HG02610 (cell line): Measurements from ENCODE around the gene PRKCH.

ENCODE experiments used
- ATAC-seq: cut with Tn5 transposase; IDR thresholded peaks from one replicate; pipeline ENCODE4 v1.9.1; 2021; ENCODE audit warnings: mild to moderate bottlenecking, moderate library complexity; ENCODE audit not compliant: unreplicated experiment

PRKCH gene

DNA sequence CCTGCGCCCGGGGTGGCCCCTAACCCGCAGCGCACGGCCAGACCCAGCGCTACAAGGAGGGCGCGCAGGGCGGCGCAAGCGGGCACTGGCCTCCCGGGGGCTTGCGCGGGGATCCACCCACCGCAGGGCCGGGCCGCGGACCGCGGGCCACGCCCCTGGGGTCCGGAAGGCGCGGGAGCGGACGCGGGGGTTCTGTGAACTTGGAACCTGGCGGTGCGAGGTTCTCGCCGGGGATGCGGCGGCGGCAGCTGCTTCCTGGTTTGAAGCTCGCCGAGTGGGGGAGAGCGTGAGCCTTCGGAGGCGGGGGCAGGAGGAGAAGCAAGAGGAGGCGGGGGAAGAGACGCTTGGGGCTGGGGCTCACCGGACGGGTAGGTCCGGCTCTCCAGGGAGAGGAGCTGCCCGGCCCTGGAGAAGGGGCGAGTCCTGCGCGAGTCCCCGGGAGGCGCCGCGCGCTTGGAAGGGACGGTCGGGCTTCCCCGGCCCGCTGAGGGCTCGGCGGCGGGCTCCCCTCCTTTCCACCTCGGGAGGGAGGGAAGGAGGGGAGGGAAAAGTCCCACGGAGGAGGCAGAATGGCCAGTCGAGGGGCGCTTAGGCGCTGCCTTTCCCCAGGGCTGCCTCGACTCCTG, at the start of gene PRKCH:
PRKCH (plus strand) TSS at position 195 of the 626 bp plus-strand sequence. CDS start 523 bp downstream, outside the sequence.
- ATAC-seq = peak; percentile 71

DNA sequence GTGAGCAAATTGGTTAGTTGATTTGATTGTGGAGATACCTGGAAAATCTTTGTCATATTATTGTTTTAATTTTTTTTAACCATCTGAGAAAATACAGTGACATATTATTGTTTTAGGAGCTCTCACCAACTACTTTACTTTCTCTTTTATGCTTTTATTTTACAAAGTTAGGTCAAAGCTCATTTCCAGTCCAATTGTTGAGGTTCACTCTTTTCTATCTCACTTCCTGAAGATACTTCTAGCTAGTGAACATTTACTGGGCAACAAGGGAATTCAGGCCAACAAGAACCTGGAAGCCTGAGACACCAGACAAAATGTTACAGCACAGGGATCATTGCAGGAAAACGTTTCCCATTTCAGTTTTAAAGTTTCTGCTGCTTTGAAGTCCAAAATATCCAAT, 44.1 kb upstream of the PRKCH start:
- ATAC-seq = no peak

DNA sequence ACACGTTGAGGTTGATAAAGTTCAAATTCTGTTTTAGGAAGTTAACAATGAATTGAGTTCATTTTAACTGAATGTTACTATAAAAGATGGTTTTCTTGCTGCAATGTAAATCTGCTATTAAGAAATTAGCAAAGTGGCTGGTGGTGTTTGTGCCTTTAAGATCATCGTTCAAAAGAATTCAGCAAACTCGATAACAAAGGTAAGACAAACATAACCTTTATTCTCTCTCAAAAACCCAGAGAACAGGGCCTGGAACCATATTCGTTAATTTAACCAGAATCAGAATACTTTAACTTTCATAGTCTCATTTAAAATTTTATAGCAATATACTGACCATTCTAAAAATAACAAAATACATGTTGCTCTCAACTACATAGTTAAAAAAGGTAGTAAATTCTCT, 43.6 kb upstream of the PRKCH start:
- no peak for ATAC-seq

DNA sequence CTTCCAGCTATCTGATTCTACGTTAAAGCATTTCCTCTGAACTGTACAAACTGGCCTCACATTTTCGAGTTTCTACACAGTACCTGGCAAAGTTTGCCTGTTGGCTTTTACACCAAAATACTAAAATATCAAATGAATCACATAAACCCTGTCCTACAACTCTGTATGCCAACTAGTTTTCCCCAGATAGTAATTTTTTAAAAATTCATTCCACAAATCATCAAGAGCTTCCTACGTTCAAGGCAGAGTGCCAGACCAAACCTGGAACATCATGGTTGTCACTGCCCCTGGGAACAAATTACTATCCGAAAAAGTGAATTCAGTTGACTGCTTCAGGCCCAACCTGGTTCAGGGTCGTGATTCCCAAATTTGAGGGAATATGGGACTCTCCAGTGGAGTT, 42.3 kb upstream of the PRKCH start:
- no peak for ATAC-seq

DNA sequence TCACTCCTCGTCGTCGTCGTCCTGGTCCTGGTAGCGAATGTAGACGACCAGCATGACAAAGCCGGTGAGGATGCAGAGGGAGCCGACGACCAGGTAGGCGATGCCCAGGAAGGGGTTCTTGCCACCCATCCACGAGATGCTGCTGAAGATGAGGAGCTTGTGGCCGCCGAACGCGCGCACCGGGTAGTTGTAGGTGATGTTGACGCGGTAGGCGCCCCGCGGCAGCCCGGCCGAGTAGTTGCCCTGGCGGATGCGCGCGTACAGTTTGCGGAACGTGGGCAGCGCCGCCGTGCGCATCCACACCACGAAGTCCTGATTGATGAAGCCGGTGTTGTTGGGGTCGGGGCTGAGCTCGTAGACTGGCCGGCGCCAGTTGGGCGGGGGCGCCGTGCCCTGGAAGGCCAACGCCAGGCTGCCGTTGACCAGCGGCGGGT, 41.3 kb upstream of the PRKCH start:
- ATAC-seq = peak; percentile 5

DNA sequence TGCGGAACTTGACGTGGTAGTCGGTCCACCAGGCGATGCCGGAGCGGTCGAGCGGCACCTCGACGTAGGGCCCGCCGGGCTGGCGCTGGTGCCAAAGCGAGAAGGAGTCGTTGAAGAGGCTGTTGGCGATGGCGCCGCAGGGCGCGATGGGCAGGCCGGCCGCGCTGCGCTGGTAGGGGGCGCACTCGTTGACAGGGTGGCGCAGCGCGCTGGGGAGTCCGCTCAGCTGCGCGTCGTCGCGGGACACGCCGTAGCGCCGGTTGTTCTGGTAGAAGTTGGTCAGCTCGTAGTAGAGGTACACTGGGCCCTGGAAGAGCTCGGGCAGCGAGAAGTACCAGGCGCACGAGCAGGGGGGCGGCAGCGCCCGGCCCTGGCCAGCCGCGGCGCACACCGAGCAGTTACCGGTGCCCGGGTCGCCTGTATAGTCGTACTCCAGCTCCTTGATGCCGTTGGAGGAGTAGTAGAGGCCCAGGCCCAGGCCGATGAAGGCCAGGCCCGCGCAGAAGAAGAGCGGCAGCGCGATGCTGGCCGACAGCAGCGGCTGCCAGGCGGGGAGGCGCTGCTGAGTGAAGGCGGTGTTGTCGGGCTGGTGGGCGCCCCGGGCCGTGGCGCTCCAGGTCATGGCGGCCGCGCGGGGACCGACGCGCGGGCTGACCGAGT, 40.7 kb upstream of the PRKCH start:
- peak; percentile 63 for ATAC-seq

DNA sequence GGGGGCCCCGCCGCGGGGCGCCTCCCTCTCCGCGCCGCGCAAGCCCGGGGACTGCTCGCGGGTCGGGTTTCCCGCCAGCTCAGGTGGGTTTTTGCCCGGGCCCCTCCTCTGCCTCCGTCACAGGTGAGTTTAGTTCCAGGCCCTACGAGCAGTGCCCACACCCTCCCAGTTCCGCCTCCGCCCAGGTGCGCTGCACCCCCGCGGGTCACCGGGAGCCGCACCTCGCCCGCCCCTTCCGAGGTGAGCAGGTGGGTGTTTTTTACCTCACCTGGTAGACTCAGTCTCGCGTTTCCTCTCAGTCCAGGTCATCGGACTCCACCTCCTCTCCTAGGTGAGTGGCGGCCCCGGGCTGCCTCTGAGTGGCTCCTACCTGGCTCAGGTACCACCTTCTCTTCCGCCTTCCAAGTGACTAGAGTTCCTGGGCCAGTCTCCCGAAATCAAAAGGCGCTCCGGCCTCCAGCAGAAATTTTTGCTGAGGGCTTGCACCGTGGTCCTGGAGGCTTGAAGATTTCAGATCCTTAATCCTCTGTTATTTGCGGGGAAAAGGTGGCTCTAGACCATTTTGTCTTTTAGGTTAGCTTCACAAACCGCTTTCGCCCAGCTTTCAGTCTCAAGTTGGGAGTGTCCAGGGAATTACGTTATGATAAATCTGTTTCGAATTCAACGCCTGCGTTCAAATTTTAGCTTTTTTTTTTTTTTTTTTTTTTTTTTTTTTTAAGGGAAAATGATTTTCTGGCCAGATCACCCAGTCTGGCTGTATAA, 40.0 kb upstream of the PRKCH start, which contains the start of gene TMEM30B:
TMEM30B (minus strand) TSS at position 153 of the 762 bp plus-strand sequence. CDS start 191 bp downstream, outside the sequence.
- peak; percentile 14 for ATAC-seq

DNA sequence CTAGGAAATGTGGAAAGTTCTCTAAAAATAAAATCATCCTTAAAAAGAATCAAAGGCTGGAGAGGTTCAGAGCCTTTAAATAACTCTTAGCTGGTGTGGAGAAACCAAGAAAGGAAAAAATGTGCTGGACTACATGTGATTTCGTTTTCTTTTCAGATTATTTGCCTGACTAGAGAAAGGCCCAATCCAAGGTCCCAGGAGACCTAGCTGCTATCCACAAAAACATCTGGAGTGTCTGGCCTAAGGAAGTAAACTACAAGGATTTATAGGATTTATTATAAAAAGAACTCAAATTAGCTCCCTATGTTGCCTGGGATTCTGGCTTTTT, 39.5 kb upstream of the PRKCH start:
- no peak for ATAC-seq

DNA sequence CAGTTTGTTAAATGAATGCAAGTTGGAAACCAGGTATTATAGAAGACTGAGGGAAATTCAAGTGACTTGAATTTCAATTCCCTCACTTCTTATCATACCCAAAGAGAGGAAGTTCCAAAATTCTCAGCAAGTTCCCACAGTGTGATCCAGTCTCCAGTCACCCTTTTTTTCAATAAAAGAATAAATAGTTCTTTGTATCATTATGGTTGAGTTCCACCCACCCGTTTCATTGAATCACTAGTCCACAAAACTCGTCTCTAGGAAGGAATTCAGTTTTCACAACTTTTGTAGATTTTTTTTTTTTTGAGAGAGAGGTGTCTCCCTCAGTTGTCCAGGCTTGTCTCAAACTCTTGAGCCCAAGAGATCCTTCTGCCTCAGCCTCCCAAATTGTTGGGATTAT, 38.6 kb upstream of the PRKCH start:
- no peak for ATAC-seq

DNA sequence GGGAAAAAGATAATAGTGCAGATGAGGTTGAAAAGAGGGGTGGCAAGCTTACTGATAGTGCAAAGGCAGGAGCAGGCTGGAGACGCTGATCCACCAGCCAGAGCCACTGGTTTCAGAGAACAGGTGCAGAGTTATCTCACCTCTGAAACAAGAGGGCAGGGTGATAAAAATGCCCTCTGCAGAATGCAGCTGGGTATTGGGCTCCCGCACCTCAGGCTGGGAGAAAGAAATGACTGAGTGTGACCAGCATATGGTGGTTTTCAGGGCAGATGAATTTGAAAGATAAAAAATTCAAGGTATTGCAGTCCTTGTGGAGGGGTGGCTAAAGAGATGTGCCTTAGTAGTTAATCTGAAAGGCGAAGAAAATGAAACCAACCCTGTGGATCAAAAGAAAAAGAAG, 37.4 kb upstream of the PRKCH start:
- no peak for ATAC-seq

DNA sequence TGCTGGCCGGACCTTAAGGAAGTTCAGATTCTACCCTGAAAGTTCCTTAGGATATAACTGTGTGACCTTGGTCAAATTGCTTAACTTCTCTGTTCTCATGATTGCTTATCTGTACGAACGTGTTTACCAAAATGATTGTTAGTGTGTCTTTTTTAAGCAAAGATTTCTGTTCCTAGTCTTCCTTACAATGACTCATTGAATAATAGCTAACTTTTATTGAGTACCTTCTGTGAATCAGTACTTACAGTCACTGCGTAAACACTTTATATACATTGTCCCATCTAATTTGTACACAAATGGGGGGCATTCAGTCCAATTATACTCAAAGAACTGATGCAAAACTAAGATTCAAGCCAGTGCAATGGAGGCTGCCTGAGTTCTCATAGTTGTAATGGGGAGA, 36.0 kb upstream of the PRKCH start:
- ATAC-seq = no peak

DNA sequence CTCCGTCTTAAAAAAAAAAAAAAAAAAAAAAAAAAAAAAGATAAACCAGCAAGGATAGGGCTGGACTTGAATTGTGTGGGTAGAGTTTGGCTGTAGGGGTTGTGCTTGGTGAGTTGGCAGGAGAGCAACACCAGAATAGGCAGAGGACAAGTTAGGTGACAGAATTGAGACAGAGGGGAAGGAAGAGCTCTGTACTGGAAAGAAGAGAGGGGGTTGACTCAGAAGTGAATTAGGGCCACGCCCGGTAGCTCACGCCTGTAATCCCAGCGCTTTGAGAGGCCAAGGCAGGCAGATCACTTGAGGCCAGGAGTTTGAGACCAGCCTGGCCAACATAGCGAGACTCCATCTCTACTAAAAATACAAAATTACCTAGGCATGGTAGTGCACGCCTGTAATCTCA, 34.2 kb upstream of the PRKCH start:
- ATAC-seq = no peak

DNA sequence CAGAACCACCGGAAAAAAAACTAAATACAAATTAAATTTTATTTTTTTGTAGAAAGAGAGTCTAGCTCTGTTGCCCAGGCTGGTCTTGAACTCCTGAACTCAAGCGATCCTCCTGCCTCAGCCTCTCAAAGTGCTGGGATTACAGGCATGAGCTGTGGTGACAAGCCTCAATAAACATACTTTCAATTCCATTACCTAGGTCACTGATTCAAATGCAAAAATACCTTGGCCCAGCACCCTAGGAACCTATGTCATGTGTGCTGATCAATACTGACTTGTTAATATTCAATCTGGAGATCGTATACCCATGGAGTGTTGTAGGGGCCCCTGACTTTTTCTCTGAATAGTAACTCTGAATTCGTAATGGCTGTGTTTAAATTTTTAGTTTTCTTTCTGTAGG, 33.2 kb upstream of the PRKCH start:
- no peak for ATAC-seq

DNA sequence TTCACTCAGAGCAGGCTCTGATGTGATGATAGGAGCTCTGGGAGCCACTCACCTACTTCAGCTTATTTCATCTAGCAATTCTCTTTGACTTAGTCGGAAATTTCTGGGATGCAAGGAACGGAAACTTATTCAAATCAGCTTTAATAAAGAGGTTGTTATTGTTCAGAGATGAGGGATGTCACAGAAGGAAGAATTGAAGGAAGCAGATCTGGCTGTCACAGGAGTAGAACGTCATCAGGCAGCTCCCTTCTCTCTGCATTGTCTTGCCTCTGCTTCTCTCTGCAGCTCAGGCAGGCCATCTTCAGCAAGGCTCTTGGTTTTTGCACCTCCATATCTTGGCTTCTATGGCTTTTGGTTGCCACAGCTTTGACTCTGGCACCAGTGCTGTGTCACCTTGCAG, 32.7 kb upstream of the PRKCH start:
- ATAC-seq = no peak

DNA sequence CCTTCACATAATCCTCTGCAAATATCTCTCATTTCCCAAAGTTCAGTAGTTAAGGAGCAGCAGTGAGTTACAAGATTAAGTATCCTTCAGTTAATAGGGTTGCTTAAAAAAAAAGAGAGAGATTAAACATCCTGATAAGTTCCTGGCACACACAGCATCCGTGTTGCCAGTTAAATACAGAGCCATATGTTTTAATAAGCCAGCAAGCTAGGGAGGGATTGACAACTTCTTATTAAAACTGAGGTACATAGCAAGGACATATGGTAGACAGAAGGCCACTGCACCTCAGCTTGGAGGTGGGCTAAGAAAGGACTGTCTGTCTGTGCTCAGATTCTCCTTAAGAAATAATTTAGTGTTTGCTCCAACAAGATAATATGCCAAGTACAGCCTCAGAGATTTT, 30.7 kb upstream of the PRKCH start:
- ATAC-seq = no peak

DNA sequence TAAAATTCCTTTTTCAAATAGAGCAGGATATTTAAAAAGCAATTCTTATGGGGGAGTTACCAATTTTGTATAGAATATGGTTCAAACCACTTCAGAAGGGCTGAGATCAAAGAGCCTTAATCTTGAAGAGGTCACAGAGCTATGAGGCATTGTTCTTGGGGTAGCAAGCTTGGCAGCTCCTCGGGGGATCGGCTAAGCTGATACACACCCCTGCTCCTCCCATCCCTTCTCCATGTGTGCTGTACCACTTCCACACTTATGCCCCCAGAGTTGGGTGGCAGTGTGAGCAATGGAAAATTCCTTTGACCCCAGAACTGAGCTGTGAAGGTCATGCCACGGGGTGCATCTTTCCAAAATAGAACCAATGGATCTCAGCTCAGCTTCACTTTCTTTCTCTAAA, 25.2 kb upstream of the PRKCH start:
- no peak for ATAC-seq

DNA sequence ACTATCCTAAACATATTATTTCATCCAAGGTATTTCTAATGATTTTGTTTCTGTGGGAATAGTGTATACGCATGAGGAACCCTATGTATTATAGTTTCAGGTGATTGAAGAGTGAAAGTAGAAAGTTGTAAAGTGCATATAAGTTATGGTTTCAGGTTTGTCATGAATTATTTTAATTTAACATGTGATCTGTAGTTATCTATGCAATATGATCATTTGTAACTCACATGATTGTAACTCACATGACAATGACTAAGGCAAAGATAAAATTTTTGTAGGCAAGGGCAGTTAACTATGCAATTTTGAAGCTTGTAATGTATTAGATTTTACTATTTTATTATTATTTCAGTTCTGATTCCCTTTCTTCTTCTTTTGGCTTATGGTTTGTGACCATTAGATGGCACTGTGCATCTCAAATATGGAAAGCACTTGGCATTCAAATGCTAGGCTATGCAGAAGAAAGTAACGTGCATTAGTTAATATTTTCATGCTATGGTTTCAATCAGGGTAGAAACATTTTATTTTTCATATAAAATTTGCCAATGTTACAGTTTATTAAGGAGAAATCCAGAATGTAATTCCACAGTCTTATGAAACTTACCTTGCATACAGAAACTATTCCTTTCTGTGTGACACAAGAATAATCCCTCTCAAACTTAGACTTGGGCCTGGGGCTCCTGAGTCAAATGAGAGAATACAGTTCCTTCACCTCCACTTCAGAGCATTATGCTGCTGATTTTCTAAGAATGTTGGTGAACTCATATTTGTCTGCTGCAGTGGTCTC, 24.5 kb upstream of the PRKCH start:
- ATAC-seq = no peak

DNA sequence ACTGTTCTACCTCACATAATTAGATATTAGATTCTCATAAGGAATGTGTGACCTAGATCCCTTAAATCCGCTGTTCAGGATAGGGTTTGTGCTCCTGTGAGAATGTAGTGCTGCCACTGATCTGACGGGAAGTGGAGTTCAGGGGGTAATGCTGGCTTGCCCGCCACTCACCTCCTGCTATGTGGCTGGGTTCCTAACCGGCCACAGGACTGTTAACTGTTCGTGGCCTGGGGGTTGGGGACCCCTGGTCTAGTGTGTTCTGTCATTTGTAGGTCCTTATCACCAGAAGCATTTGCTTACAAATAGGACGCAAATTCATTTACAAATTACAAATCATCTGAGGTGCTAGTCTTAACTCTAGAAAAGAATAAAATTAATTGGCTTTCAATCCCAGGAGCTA, 23.8 kb upstream of the PRKCH start:
- ATAC-seq = no peak

DNA sequence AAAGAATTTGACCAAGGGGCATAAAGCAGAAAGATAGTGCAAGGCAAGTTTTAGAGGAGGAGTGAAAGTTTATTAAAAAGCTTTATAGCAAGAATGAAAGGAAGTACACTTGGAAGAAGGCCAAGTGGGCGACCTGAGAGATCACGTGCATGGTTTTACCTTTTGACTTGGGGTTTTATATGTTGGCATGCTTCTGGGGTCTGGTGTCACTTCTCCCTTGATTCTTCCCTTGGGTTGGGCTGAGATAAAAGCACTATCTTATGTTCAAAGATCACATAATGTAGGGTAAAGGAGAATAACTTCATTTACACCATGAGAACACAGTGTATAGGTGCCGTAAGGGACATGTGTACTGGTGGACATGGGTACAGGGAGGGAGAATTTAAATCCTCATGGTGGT, 22.6 kb upstream of the PRKCH start:
- ATAC-seq = no peak

DNA sequence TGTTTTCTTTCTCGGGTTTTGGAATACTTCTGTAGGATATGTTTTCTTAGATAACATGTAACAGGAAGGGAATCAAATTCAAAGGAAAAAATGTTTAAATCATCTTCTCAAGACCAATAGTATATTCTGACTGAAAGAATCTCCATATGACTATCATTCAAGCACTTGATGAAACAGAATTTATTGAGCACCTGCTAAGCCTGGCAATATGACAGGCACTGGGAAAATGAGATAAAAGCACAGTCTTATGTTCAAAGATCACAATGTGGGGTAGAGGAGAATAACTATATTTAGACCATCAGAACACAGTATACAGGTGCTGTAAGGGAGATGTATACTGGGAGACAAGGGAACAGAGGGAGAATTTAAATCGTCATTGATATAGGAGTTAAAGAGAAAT, 21.2 kb upstream of the PRKCH start:
- ATAC-seq = no peak

DNA sequence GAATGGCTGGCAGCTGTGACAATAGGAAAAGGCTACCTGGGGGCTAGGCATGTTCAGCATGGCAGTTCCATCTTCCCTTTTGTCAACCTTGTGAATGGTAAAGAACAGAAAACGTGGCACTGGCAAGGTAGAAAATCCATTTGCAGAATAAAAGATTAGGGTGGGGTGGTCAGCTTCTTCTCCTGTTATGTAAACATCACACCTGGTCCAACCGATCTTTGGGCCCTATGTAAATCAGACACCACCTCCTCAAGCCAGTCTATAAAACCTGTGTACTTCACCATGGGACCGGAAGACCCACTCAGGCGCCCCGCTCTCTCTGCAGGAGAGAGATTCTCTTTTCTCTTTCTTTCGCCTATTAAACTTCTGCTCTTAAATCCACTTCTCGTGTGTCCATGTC, 20.6 kb upstream of the PRKCH start:
- ATAC-seq = no peak
